Left ventricle myocardium inferior (tissue), 1 donor: Measurements from ENCODE around the gene RCOR3. TPM values are rescaled to one million over a fixed set of nuclear protein-coding genes. Genes with fewer than 3 reads are reported as not detected.
"Not testable (repeated sequence)": the region's sequence is repeated elsewhere in the genome, so short reads cannot be mapped to it uniquely, and the experiment has no call there.

Source experiments
- DNase-seq: peaks from one replicate; pipeline ENCODE4 v3.0.0-alpha.2; 2020
- H3K27ac ChIP-seq: fragments of 200-600 bp; replicated peaks from 2 replicates; pipeline ENCODE4 v1.8.0; 2021
- H3K27me3 ChIP-seq: fragments of 200-600 bp; 2 replicates; pipeline ENCODE4 v1.8.0; 2021; ENCODE audit warnings: low read depth
- H3K36me3 ChIP-seq: fragments of 200-600 bp; 2 replicates; pipeline ENCODE4 v1.8.0; 2021
- H3K4me1 ChIP-seq: fragments of 200-600 bp; 2 replicates; pipeline ENCODE4 v1.8.0; 2021
- H3K4me3 ChIP-seq: fragments of 200-600 bp; 2 replicates; pipeline ENCODE4 v1.8.0; 2021; ENCODE audit warnings: mild to moderate bottlenecking, moderate library complexity
- H3K9me3 ChIP-seq: fragments of 200-600 bp; replicated peaks from 2 replicates; pipeline ENCODE4 v1.8.0; 2021
- intact Hi-C: fragments of 100-400 bp; cut with micrococcal nuclease; formaldehyde crosslinking; loops from one replicate; pipeline ENCODE4 v1.11.0; 2022
- total RNA-seq: library from RNA; stranded (reverse); fragmentation: NEBNext Ultra II Directional; extraction: Animal tissue kit (Norgen Biotek cat#: 25700); gene quantifications from one replicate; pipeline ENCODE4 v1.2.1, GENCODE V29; 2021
- TF ChIP-seq, protein P1 (sequence below): fragments of 200-600 bp; IDR thresholded peaks from 2 replicates; pipeline ENCODE4 v1.8.0; 2021; ENCODE audit warnings: antibody characterized with exemption, mild to moderate bottlenecking, borderline replicate concordance
- donor health status: DM: no; HTN: yes; CAD: no; lungs with severe emphysema.

Gene RCOR3
- total RNA-seq, 1 donor from 2014 or later: 48.3 TPM

DNA sequence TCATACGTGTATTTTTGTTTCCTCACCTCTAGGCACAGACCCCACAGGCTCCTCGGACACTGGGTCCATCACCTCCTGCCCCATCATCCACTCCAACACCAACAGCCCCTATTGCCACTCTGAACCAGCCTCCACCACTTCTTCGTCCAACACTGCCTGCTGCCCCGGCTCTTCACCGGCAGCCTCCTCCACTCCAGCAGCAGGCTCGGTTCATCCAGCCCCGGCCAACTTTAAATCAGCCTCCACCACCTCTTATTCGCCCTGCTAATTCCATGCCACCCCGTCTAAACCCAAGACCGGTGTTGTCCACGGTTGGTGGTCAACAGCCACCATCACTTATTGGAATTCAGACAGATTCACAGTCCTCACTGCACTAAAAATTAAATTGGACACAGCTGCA is 54.2 kb downstream of the RCOR3 start:
- intact Hi-C loops: no loop called here
- TF ChIP-seq, protein P1, sequence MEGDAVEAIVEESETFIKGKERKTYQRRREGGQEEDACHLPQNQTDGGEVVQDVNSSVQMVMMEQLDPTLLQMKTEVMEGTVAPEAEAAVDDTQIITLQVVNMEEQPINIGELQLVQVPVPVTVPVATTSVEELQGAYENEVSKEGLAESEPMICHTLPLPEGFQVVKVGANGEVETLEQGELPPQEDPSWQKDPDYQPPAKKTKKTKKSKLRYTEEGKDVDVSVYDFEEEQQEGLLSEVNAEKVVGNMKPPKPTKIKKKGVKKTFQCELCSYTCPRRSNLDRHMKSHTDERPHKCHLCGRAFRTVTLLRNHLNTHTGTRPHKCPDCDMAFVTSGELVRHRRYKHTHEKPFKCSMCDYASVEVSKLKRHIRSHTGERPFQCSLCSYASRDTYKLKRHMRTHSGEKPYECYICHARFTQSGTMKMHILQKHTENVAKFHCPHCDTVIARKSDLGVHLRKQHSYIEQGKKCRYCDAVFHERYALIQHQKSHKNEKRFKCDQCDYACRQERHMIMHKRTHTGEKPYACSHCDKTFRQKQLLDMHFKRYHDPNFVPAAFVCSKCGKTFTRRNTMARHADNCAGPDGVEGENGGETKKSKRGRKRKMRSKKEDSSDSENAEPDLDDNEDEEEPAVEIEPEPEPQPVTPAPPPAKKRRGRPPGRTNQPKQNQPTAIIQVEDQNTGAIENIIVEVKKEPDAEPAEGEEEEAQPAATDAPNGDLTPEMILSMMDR: no peak
- H3K4me3 ChIP-seq: no peak overlapping the region
- DNase-seq: no peak
- H3K36me3 ChIP-seq: peaks cover 52% of the 10 kb centered on the region
- H3K9me3 ChIP-seq: no peaks in the 10 kb centered on the region
- H3K27ac ChIP-seq: no peak overlapping the region
- H3K4me1 ChIP-seq: peaks cover 17% of the 10 kb centered on the region
- no peaks in the 10 kb centered on the region for H3K27me3 ChIP-seq

DNA sequence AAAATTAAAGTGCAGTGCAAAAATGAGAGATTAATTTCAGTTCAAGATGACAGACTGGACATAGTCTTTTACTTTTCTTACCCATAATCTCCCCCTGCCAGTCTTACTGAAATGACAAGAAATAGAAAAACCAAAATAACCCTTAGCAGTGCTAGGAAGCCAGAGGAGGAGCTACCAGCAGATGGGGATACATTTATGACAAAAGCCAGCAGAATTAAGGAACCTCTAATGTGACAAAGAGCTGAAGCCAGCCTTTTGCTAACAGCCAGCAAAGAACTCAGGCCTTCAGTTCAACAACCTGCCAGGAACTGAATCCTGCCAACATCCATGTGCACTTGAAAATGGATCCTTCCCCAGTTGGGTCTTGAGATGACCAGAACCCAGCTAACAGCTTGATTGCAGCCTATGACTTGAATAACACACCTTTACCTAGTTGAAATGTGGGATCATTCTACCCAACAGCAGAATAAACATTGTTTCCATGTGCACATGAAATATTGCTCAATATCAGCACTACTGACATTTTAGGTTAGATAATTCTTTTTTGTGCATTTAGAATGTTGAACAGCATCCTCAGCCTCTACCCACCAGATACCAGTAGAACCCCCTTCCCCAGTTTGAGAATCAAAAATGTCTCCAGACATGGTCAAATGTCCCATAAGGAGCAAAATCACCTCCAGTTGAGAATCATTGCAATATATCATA is 59.6 kb downstream of the RCOR3 start:
- H3K9me3 ChIP-seq: no peaks in the 10 kb centered on the region
- intact Hi-C loops: no loop called here
- no peak for DNase-seq
- H3K27me3 ChIP-seq: no peaks in the 10 kb centered on the region
- TF ChIP-seq, protein P1: no peak
- no peaks in the 10 kb centered on the region for H3K4me1 ChIP-seq
- no peak overlapping the region for H3K27ac ChIP-seq
- H3K4me3 ChIP-seq: no peak overlapping the region
- H3K36me3 ChIP-seq: peaks cover 32% of the 10 kb centered on the region

DNA sequence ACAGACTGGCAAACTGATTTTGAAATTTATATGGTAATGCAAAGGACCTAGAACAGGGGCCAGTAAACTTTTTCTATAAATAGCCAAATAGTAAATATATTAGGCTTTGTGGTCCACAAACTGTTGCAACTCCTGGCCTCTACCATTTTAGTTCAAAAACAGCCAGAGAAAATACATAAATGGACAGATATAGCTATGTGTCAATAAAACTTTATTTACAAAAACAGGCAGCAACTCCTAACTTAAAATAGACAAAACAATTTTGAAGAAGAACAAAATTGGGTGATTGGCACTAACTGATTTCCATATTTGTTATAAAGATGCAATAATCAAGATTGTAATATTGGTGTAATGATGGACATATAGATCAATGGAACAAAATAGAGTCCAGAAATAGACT is 60.7 kb downstream of the RCOR3 start:
- H3K4me3 ChIP-seq: no peak overlapping the region
- TF ChIP-seq, protein P1: no peak
- no peak overlapping the region for H3K27ac ChIP-seq
- no peaks in the 10 kb centered on the region for H3K4me1 ChIP-seq
- no peaks in the 10 kb centered on the region for H3K9me3 ChIP-seq
- no peak for DNase-seq
- H3K36me3 ChIP-seq: peaks cover 20% of the 10 kb centered on the region
- intact Hi-C loops: no loop called here
- H3K27me3 ChIP-seq: no peaks in the 10 kb centered on the region

DNA sequence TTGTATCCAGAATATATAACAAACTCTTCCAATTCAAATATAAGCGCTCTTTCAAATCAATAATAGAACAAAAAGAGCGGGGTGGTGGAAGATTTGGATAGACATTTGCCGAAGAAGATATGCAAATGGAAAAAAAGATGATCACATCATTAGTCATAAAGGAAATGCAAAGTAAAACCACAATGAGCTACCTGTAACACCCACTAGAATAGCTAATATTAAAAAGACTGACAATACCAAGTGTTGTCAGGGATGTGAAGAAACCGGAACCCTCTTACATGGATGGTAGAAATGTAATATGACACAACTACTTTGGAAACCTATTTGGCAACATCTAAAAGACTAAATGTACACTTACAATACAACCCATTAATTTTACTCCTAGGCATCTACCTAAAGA is 61.8 kb downstream of the RCOR3 start:
- TF ChIP-seq, protein P1: no peak
- peaks cover 2% of the 10 kb centered on the region for H3K4me1 ChIP-seq
- no peak overlapping the region for H3K4me3 ChIP-seq
- H3K27me3 ChIP-seq: no peaks in the 10 kb centered on the region
- no peaks in the 10 kb centered on the region for H3K9me3 ChIP-seq
- DNase-seq: no peak
- no peak overlapping the region for H3K27ac ChIP-seq
- peaks cover 10% of the 10 kb centered on the region for H3K36me3 ChIP-seq
- intact Hi-C loops: no loop called here

DNA sequence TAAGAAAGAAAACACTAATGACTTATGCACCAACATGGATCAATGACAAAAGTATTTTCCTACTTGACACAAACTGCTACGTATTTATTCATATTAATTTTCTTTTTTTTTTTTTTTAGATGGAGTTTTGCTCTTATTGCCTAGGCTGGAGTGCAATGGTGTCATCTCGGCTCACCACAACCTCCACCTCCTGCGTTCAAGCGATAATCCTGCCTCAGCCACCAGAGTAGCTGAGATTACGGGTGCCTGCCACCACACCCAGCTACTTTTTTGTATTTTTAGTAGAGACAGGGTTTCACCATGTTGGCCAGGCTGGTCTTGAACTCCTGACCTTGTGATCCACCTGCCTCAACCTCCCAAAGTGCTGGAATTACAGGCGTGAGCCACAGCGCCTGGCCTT is 62.5 kb downstream of the RCOR3 start:
- H3K9me3 ChIP-seq, intact Hi-C loops, H3K27ac ChIP-seq, H3K4me1 ChIP-seq, H3K36me3 ChIP-seq, H3K27me3 ChIP-seq, H3K4me3 ChIP-seq, DNase-seq: not testable (repeated sequence)

DNA sequence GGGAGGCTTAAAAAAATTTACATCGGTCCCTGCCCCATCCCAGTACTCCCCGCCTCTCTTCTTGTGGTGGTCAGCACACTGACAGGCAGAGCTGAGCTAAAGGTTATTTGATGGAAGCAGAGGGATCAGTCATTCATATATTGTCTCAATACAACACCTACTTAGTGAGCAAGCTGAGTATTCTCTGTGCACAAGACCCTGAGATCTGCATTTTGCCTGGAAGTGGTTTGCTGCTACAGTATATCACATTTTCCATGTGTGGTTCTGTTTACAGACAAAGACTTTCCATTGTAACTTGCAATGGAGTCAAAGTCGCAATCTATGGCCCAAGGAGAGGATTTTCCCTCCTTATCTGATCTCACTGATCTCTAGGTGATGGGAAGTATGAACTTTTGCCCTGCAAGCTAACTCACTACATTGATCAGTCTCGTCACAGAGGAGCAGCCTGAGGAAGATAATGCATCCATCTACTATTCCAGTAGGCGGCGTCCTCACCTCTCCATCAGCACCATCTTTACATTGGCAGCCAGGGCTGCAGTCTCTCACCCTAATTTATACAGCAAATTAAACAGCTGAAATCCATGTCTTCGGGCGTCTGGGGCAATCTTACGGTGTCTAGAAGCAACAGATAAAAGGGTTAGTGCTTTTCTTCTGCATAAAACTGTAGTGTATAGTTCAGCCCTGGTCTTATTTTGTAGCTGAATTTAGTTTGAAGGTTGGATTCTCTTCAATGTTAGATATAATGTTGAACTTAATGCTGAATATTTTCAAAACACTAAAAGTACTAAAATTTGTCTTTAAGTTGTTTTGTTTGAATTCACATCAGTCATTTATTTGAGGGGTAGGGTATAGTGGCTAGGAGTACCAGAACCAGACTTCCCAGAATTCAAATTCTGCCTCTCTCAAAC is 64.2 kb downstream of the RCOR3 start:
- no peaks in the 10 kb centered on the region for H3K9me3 ChIP-seq
- H3K4me1 ChIP-seq: peaks cover 21% of the 10 kb centered on the region
- DNase-seq: no peak
- intact Hi-C loops: no loop called here
- H3K4me3 ChIP-seq: no peak overlapping the region
- H3K27me3 ChIP-seq: no peaks in the 10 kb centered on the region
- TF ChIP-seq, protein P1: peak; percentile 77
- H3K27ac ChIP-seq: no peak overlapping the region
- no peaks in the 10 kb centered on the region for H3K36me3 ChIP-seq
